AML-193 (cell line): Measurements from ENCODE around the gene CXCL5.
"Not testable (repeated sequence)": the region's sequence is repeated elsewhere in the genome, so short reads cannot be mapped to it uniquely, and the experiment has no call there.

Experiments
- DNase-seq, 2 experiments: peaks; one replicate each; lab custom pipeline; 2025; lab: John Stamatoyannopoulos, UW

Gene CXCL5

GRCh38 chr4:73970945-73971344 lies 27.5 kb downstream of the CXCL5 start:
- DNase-seq: no peak

GRCh38 chr4:73970011-73970410 lies 28.5 kb downstream of the CXCL5 start:
- no peak for DNase-seq

- DNase-seq: no peak
Observed at GRCh38 chr4:73967866-73968265, 30.6 kb downstream of the CXCL5 start.

- DNase-seq: no peak
Observed at GRCh38 chr4:73964862-73965611, 33.4 kb downstream of the CXCL5 start.

GRCh38 chr4:73962724-73963123 lies 35.8 kb downstream of the CXCL5 start:
- no peak for DNase-seq

- not testable (repeated sequence) for DNase-seq
Observed at GRCh38 chr4:73959041-73959440, 39.4 kb downstream of the CXCL5 start.

DNA sequence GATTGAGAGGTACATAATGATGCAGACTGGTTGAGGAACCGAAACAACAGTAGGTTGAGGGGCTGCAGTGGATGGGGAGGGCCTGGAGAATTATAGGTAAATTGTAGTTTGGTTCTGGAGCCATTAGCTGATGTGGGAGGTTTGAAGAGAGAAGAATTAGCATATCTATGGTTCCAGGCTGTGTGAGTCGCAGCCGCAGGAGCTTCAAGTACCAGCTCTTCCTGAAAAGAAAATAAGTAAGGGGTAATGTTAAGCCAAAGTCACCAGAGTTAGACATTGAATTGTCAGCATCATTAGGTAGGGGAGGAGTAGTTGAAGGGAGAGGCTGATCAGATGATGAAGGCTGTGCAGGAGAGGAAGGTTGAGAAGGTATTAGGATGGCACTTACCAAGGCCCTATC lies 46.1 kb downstream of the CXCL5 start:
- no peak for DNase-seq

DNA sequence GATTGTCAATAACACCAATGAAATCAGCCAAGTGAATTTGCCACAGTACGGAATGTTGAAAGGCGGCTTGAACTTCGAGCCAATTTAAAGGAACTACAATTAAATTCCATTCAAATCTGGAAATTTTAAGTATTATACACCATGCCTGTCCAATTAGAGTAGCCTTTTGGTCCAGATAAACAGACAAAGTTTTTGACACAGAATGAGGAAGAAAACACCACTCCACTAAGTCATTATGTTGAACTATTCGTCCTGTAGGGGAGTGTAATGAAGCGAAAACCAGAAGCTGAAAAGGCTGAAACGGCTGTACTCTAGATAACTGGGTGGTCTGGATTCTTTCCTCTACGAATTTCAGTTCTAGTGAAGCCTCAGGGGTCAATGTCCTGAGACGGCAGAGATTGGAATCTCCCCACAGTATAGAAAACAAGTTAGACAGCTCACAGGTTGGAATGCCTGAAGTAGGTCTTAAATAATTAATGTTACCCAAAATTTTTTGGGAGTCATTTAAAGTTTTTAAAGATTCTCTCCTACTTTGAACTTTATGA lies 48.0 kb downstream of the CXCL5 start:
- not testable (repeated sequence) for DNase-seq

DNA sequence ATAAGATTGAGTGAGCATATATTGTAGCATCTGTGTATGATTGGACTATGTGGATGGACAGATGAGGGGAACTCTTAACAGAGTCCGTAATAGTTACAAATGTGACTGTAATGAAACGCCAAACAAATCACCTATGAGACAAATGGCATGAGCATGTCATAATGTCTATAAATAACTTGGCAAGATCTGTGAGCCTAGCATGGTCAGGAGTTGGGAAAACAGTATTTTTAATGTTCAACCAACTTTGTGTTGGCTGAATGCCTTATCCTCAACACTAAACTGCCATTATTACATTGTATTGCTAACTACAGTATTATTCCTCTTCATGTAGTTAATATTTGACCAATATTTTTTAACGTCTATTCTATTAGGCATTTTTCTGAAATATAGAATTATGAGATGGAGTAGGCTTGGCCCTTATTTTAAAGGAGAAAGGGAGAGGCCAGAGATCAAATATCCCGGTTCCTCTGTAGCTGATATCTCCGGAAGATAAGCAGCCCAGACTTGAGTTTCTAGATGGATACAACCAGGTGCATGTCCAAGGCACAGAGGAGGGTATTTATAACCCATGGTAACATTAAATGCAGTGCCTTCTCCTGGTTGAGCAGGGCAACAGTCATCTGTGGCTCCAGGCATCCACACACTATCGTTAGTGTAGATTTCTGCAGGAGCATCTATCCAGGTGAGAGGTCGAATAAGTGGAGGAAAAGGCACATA lies 49.3 kb downstream of the CXCL5 start:
- no peak for DNase-seq

DNA sequence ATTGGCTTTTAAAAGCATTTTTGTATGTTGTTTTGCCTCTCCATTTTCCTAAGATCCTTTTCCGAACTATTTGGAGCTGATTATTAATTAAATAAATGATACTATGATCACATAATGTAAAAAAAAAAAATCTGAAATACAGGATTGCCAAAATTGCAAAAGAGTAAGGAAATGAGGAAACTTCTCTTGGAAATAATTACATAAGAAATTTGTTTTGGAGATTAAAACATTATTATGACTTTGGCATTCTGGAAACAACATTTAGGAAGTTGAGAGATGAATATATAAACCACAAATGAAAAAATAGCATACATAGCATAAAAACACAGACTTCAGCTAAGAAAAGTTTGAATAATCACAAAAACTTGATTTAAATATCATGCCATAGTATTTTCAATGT lies 50.2 kb downstream of the CXCL5 start:
- no peak for DNase-seq

DNA sequence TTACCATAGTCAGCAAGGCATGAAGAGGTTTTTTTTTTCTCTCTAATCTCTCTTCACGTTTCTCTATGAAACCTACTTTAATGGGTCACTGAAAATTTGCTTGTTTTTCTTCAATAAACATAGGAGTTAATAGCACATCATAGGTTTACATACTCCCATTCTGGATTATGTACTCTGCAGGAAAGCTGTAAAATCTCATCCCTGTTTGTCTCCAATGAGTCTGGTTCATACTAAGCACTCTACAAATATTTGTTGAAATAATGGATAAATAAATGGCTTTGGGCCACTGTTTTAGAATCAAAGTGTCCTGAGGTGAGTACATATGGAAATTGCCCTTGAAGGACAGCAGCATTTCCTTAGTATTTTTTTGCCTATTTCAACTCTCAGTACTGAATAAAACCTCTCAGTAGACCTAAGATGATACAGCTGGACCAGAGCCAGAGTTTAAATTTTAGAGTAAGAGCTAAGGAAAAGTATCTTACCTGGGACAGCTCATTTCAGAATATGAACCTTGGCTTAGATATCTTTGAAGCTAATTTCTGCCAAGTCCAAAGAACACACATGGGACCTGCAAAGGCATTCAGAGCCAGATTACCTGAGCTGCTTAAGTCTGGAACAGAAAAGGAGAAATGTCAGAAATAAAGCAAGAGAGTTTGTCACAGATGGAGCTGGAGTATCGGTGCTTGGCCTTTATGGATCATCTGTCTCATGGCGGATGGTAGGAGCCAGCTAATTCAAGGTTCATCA lies 51.1 kb downstream of the CXCL5 start:
- DNase-seq: no peak

DNA sequence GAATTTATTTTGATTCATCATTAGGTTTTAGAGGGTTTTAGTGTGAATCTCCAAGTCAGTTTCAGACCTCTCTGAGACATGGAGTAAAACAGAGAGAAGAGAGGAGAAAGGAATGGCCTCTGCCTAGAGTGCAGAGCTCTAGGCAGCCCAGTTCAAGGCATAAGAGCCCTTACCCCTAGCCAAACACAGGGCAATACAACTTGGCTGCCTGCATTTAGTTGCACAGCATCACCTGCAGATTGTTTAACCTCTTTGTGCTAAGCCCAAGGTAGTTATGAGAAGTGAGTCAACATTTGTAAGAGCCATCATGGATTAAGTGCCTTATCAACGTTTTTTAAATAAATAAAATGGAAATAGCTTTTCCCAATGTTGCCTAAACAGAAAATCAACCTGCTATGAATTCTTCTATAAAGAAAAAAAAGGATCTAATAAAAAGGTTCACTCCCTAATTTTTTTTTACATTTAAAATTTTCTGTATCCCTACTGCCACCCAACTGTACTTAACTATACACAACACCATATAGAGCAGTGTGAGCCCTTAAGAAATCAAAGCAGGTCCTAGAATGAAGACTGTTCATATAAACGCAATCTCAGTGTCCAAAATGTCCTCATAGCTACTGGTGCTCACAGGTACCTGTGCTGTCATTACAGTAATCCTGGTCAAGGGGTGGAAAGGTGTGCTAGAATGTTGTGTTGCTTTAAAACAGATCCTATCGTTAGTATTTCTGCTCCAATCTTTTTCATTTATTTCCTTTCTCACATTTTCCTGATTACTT lies 52.6 kb downstream of the CXCL5 start:
- no peak for DNase-seq
